ENCODE results near the gene SSTR5. TPM values are rescaled to one million over a fixed set of nuclear protein-coding genes. Genes with fewer than 3 reads are reported as not detected.

Gene SSTR5
- total and polyA plus RNA-seq, 11 donors, result 0.22 to 20.1 (median 3.6) TPM

- no peak for TF ChIP-seq POLR2A (IDR thresholded peaks at IDR 0.05)
- no peak for TF ChIP-seq CTCF (IDR thresholded peaks at IDR 0.05)
- ATAC-seq (peak; percentile 7 to 34 (median 22)), DNase-seq (no peak)
- peaks cover 0 to 33% (median 3%) of the 10 kb centered on the region in 9 donors for H3K27me3 ChIP-seq
- H3K4me1 ChIP-seq, result peaks cover 0 to 32% (median 15%) of the 10 kb centered on the region in 12 donors
- peak overlapping the region; percentile 66 to 92 (median 84) for H3K27ac ChIP-seq
- no peaks in the 10 kb centered on the region for H3K9me3 ChIP-seq
- H3K4me3 ChIP-seq, result no peak overlapping the region
- 45 to 76% (median 73%) methylated on average over 3 to 18 of the region's 18 CpGs for WGBS, 4 donors
- no peaks in the 10 kb centered on the region for H3K36me3 ChIP-seq
- intact Hi-C loops (cut with DNase I), result loop anchor here in 3 of 10 donors (1.0 to 10.0 kb wide), 3 partner anchors 22 to 285 kb away; no protein-coding TSS in a partner anchor
These were observed 24.6 kb downstream of the SSTR5 start for GRCh38 chr16:1097156-1097555.

GRCh38 chr16:1097800-1098199 is 25.3 kb downstream of the SSTR5 start:
- H3K27me3 ChIP-seq, result peaks cover 0 to 33% (median 3%) of the 10 kb centered on the region in 9 donors
- no peak overlapping the region for H3K4me3 ChIP-seq
- DNase-seq, result peak; percentile 79 to 95 (median 88)
- peak overlapping the region; percentile 66 to 93 (median 84) for H3K27ac ChIP-seq
- no peaks in the 10 kb centered on the region for H3K36me3 ChIP-seq
- H3K9me3 ChIP-seq, result no peaks in the 10 kb centered on the region
- TF ChIP-seq CTCF (IDR thresholded peaks at IDR 0.05) (no peak), POLR2A (IDR thresholded peaks at IDR 0.05) (peak in 1 of 2 donors; percentile 25)
- ATAC-seq, result peak; percentile 91 to 97 (median 95)
- 46 to 59% (median 51%) methylated on average over 10 to 23 of the region's 23 CpGs for WGBS, 4 donors
- intact Hi-C loops (cut with DNase I), result loop anchor here in 4 of 10 donors (1.0 to 10.0 kb wide), 4 partner anchors 22 to 285 kb away; no protein-coding TSS in a partner anchor
- peaks cover 0 to 33% (median 15%) of the 10 kb centered on the region in 12 donors for H3K4me1 ChIP-seq

GRCh38 chr16:1098266-1098991 is 25.9 kb downstream of the SSTR5 start:
- Histone ChIP-seq H3K4me1 (peaks cover 0 to 39% (median 19%) of the 10 kb centered on the region in 12 donors), H3K4me3 (no peak overlapping the region), H3K9me3 (no peaks in the 10 kb centered on the region), H3K27ac (peak overlapping the region; percentile 55 to 93 (median 84)), H3K27me3 (peaks cover 5 to 39% (median 7%) of the 10 kb centered on the region in 9 donors), H3K36me3 (no peaks in the 10 kb centered on the region)
- 30 to 39% (median 33%) methylated on average over 18 to 34 of the region's 34 CpGs for WGBS, 4 donors
- TF ChIP-seq CTCF (IDR thresholded peaks at IDR 0.05) (no peak), POLR2A (IDR thresholded peaks at IDR 0.05) (no peak)
- intact Hi-C loops (cut with DNase I), result loop anchor here in 3 of 10 donors (2.0 to 10.0 kb wide), 3 partner anchors 24 to 286 kb away; no protein-coding TSS in a partner anchor
- peak in 2 of 4 donors; percentile 15 to 43 for ATAC-seq
- peak in 2 of 5 donors; percentile 52 to 56 for DNase-seq

All from heart left ventricle (tissue), 16 donors.